Effector memory CD8-positive, alpha-beta T cell (primary cell): ENCODE data around the gene THAP7.
"Not testable (repeated sequence)": the region's sequence is repeated elsewhere in the genome, so short reads cannot be mapped to it uniquely, and the experiment has no call there.

ENCODE experiments used
- ATAC-seq: fragments of 150-1000 bp; cut with Tn5 transposase; replicated peaks from 2 replicates; pipeline ENCODE4 v1.10.0; 2021; ENCODE audit warnings: mild to moderate bottlenecking, moderate library complexity
- DNase-seq, 3 experiments: peaks; one replicate each; pipeline ENCODE4 v3.0.0; 2021
- H3K27ac Mint-ChIP-seq, 2 donors: one replicate each; pipeline ENCODE4 v1.8.0; 2022; ENCODE audit warnings: mild to moderate bottlenecking in 2 of 2, mixed read lengths in 2 of 2, moderate library complexity in 2 of 2
- H3K27me3 Mint-ChIP-seq, 2 donors: one replicate each; pipeline ENCODE4 v1.8.0; 2022; ENCODE audit warnings: mixed read lengths in 2 of 2
- H3K36me3 Mint-ChIP-seq: one replicate; pipeline ENCODE4 v1.8.0; 2022; ENCODE audit warnings: mild to moderate bottlenecking, moderate library complexity, mixed read lengths; ENCODE audit not compliant: insufficient read depth
- H3K4me1 Mint-ChIP-seq, 2 donors: one replicate each; pipeline ENCODE4 v1.8.0; 2022; ENCODE audit warnings: low read depth in 2 of 2, mixed read lengths in 2 of 2
- H3K4me3 Mint-ChIP-seq, 2 donors: one replicate each; pipeline ENCODE4 v1.8.0; 2022; ENCODE audit warnings: mild to moderate bottlenecking in 2 of 2, mixed read lengths in 2 of 2, moderate library complexity in 2 of 2
- H3K9me3 Mint-ChIP-seq, 2 donors: one replicate each; pipeline ENCODE4 v1.8.0; 2022; ENCODE audit warnings: mixed read lengths in 2 of 2
- total RNA-seq, 9 experiments: gene quantifications; one replicate each; lab custom pipeline; 2026; lab: John Stamatoyannopoulos, UW

The THAP7 gene, protein sequence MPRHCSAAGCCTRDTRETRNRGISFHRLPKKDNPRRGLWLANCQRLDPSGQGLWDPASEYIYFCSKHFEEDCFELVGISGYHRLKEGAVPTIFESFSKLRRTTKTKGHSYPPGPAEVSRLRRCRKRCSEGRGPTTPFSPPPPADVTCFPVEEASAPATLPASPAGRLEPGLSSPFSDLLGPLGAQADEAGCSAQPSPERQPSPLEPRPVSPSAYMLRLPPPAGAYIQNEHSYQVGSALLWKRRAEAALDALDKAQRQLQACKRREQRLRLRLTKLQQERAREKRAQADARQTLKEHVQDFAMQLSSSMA
- total RNA-seq, result 37.0 to 67.4 (median 41.6) reads per million in 9 experiments

DNA sequence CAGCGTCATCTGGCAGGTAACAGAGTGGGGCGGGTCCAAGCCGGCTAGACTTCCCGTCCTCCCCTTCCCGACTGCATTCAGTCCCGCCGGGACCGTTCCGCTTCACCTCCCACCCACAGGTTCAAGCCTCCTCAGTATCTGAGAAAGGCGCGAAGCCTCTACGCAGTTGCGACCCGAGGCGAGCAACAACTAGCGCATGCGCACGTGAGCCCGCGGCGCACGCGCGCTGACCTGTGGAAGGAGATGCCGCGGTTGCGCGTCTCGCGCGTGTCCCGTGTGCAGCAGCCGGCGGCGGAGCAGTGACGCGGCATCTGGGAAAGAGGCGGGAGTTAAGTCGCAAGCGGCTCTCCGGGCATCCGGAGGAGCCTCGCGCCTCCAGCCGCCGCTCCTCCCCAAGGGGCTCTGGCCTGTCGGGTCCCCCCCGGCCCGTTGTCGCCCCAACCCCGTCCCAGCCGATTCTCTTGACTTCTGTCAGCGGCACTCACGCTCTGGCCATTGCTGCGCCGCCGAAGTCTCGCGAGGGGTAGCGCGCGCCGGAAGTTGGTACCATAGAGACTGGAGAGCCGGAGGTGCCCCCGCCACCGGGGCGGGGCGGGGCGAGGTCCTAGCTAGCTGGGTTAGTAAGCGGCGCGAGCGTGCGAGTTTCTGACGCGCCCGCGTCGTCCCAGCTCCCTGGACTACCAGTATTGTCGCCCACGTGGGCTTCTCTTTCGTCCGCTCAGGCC, at the start of gene THAP7:
TSS of gene THAP7 (minus strand) at position 518 of the 725 bp plus-strand sequence. CDS start at position 311, 207 bp downstream.
- peak; percentile 94 to 96 (median 96) for DNase-seq
- Mint-ChIP-seq H3K27me3 (no peaks in the 10 kb centered on the region), H3K36me3 (peaks cover 51% of the 10 kb centered on the region)

GRCh38 chr22:21051145-21051830, 49.4 kb upstream of the THAP7 start:
- no peak for ATAC-seq
- H3K9me3 Mint-ChIP-seq, result no peaks in the 10 kb centered on the region
- H3K27me3 Mint-ChIP-seq, result peaks cover 0 to 37% of the 10 kb centered on the region in 2 donors
- peak overlapping the region; percentile 18 to 27 for H3K27ac Mint-ChIP-seq
- H3K4me3 Mint-ChIP-seq, result no peak overlapping the region
- peaks cover 10% of the 10 kb centered on the region in 2 donors for H3K4me1 Mint-ChIP-seq
- no peaks in the 10 kb centered on the region for H3K36me3 Mint-ChIP-seq
- no peak for DNase-seq

More for the DNA sequence above, at the start of gene THAP7:
- Mint-ChIP-seq H3K4me3 (peak within 1 kb of the TSS; percentile 93 to 97), H3K4me1 (peaks cover 22 to 27% of the 10 kb centered on the region in 2 donors), H3K9me3 (no peaks in the 10 kb centered on the region), H3K27ac (peak within 1 kb of the TSS; percentile 99 to 100)
- ATAC-seq, result peak; percentile 88

DNA sequence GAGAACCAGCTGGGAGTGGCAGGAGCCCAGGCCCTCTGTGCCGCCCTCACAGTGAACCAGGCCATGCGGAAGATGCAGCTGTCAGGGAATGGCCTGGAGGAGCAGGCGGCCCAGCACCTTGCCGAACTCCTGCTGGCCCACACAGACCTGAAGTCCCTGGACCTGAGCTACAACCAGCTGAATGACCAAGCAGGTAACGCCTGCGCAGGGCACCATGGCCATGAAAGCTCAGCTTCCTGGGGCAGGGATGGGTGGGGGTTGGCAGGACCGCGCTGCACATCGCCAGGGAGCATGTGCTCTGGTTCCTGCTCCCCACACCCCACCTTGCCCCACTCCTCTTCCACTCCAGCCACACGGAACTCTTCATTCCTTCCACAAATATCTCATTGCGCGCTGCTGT, 47.0 kb upstream of the THAP7 start:
- DNase-seq, H3K9me3 Mint-ChIP-seq, ATAC-seq: not testable (repeated sequence)

GRCh38 chr22:21048448-21048847, 46.5 kb upstream of the THAP7 start:
- DNase-seq, ATAC-seq, H3K36me3 Mint-ChIP-seq, H3K4me3 Mint-ChIP-seq, H3K9me3 Mint-ChIP-seq, H3K27ac Mint-ChIP-seq: not testable (repeated sequence)
- peaks cover 18 to 24% of the 10 kb centered on the region in 2 donors for H3K4me1 Mint-ChIP-seq
- H3K27me3 Mint-ChIP-seq, result peaks cover 8 to 32% of the 10 kb centered on the region in 2 donors

More for the DNA sequence above, 47.0 kb upstream of the THAP7 start:
- H3K4me3 Mint-ChIP-seq, H3K27ac Mint-ChIP-seq, H3K36me3 Mint-ChIP-seq: not testable (repeated sequence)
- peaks cover 14 to 19% of the 10 kb centered on the region in 2 donors for H3K4me1 Mint-ChIP-seq
- peaks cover 7 to 32% of the 10 kb centered on the region in 2 donors for H3K27me3 Mint-ChIP-seq

DNA sequence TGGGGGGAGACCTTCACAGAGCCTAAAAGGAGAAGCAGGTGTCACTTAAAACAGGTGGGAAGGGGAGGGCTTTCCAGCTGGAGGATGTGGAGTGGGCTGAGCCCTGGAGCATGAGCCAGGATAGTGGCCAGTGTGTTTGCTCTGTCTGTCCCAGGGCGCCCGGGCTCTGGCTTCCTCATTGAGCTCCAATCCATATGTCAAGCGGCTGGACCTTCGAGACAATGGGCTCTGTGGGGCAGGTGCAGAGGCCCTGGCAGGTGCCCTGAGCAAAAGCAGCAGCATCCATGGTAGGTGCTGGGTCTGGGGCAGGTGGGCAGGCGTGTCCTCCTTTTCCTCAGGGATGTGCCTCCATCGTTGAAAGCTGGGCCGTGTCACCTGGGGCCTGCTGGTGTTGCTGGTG, 45.8 kb upstream of the THAP7 start:
- peak overlapping the region in 1 of 2 donors; percentile 10 for H3K27ac Mint-ChIP-seq
- no peaks in the 10 kb centered on the region for H3K9me3 Mint-ChIP-seq
- no peak overlapping the region for H3K4me3 Mint-ChIP-seq
- DNase-seq, result no peak
- H3K36me3 Mint-ChIP-seq, result peaks cover 6% of the 10 kb centered on the region
- H3K4me1 Mint-ChIP-seq, result peaks cover 25 to 28% of the 10 kb centered on the region in 2 donors
- peaks cover 16 to 32% of the 10 kb centered on the region in 2 donors for H3K27me3 Mint-ChIP-seq
- no peak for ATAC-seq

- Mint-ChIP-seq H3K36me3 (peaks cover 6% of the 10 kb centered on the region), H3K9me3 (no peaks in the 10 kb centered on the region), H3K4me1 (peaks cover 25 to 28% of the 10 kb centered on the region in 2 donors), H3K27me3 (peaks cover 18 to 37% of the 10 kb centered on the region in 2 donors), H3K27ac (peak overlapping the region in 1 of 2 donors; percentile 10), H3K4me3 (no peak overlapping the region)
- ATAC-seq, result no peak
- DNase-seq, result no peak
These were observed 45.2 kb upstream of the THAP7 start for GRCh38 chr22:21047035-21047661.

DNA sequence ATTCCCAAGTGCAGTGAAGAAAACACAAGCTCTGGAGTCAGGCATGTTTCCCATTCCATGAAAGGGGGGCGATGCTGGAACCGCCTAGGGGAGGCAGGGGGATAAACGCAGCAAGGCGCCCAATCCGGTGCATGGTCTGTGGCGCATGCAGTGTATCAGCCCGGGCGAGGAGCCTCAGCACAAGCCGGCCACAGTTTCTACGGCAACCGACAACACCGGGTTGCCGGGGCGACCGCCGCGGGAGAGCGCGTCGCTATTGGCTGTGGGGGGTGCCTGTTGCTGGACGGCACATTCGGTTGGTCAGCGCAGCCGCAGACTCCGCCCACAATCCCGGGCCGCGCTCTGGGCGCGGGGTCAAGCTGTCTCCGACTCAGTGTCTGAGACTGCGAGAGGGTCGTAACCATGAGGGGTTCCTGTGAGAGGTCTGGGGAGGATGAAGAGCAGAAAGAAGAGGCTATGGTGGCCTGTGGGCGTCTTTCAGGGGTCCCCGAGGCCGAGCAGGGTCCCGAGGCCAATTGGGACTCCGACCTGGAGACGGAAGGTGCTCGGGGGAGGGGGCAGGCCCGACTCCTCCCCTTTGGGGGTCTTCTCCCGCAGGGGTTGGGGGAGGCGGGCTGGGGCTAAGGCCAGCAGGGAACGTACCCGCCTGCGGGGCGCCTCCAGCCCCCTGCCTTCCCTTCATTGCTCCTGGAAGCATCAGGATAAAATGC, 43.8 kb upstream of the THAP7 start, which contains the start of gene LRRC74B:
TSS of gene LRRC74B (plus strand) at position 362 of the 710 bp plus-strand sequence. CDS start at position 403, 41 bp downstream.
- peak within 1 kb of the TSS; percentile 93 to 95 for H3K27ac Mint-ChIP-seq
- no peaks in the 10 kb centered on the region for H3K9me3 Mint-ChIP-seq
- DNase-seq (peak; percentile 56 to 62 (median 60)), ATAC-seq (peak; percentile 96)
- H3K4me1 Mint-ChIP-seq, result peaks cover 24 to 25% of the 10 kb centered on the region in 2 donors
- peak within 1 kb of the TSS; percentile 60 to 80 for H3K4me3 Mint-ChIP-seq
- peaks cover 18 to 40% of the 10 kb centered on the region in 2 donors for H3K27me3 Mint-ChIP-seq
- H3K36me3 Mint-ChIP-seq, result peaks cover 6% of the 10 kb centered on the region

DNA sequence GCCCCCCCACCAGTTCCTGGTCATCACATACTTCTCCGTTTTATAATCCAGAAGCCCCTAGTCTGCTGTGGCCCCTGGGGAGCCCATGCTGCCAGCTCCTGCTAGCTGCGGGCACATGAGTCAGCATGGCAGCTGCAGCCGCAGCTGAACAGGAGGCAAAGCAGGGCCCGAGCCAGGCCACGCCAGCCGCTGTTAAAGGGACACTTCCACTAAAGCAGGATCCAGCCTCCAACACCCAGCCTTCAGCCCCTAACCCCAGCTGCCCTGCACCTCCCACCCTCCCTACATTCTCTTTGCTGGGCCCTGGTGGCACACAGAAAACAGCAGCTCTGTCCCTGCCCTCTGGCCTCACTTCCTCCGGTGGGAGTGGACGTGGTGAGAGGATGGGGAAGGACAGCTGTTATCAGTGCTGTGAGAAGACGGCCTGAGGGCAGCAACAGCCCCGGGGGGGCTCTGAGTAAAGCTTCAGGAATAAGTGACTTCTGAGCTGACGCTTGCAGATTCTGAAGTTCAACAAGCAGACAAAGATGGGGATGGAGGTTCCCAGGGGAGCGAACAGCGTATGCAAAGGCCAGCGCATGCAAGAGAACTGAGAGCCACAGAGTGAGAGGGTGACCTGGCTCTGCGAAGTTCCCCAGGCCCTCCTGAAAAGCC, 43.1 kb upstream of the THAP7 start:
- DNase-seq (no peak), ATAC-seq (peak; percentile 25)

GRCh38 chr22:21043860-21044535, 42.1 kb upstream of the THAP7 start:
- ATAC-seq, result no peak
- no peak for DNase-seq
- H3K4me3 Mint-ChIP-seq, result no peak overlapping the region
- no peaks in the 10 kb centered on the region for H3K9me3 Mint-ChIP-seq
- H3K27me3 Mint-ChIP-seq, result peaks cover 18 to 41% of the 10 kb centered on the region in 2 donors
- H3K4me1 Mint-ChIP-seq, result peaks cover 24 to 25% of the 10 kb centered on the region in 2 donors
- H3K36me3 Mint-ChIP-seq, result peaks cover 6% of the 10 kb centered on the region
- peak overlapping the region in 1 of 2 donors; percentile 93 for H3K27ac Mint-ChIP-seq

More for the DNA sequence above, 43.1 kb upstream of the THAP7 start:
- H3K9me3 Mint-ChIP-seq, result no peaks in the 10 kb centered on the region
- peaks cover 18 to 40% of the 10 kb centered on the region in 2 donors for H3K27me3 Mint-ChIP-seq
- peaks cover 6% of the 10 kb centered on the region for H3K36me3 Mint-ChIP-seq
- peaks cover 24 to 25% of the 10 kb centered on the region in 2 donors for H3K4me1 Mint-ChIP-seq
- H3K27ac Mint-ChIP-seq, result peak overlapping the region; percentile 93 to 95
- peak overlapping the region; percentile 60 to 80 for H3K4me3 Mint-ChIP-seq

DNA sequence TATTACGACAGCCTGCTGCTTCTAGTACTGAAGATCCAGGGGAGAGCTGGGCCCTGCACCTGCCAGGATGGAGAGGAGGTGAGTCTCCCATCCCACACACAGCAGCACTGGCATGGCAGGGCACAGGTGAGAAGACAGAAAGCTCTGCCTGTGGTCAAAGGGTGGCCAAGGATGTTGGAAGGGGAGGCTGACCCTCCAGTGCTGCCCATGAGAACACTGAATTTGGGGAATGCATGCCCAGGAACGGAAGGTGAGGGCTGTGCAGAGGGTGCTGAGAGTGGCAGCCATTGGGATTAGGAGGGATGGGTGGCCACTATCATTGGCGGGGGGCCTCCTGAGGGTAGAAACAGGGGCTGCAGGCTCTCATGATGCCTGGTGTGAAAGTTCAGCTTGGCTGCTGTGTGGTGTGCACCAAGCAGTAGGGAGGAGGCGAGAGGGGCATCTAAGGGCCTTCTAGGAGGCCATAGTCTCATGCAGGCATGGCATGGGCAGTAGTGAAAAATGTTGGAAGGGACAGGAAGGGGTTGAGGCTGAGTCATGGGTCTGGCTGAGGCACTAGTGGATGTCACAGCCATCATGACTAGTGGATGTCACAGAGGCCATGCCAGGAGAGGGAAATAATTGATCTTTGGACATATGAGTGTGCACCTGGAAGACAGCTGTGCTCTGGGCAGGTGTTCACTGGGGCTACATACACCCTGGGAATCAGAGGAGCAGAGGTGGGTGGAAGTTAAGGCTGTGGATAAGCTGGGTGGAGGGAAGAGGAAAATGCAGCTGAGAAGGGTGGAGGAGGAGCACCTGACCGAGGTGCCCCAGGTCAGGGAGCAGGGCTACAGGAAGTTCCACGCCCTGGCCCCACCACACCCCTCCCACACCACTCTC, 41.3 kb upstream of the THAP7 start:
- Mint-ChIP-seq H3K36me3 (peaks cover 6% of the 10 kb centered on the region), H3K9me3 (no peaks in the 10 kb centered on the region), H3K27ac (no peak overlapping the region), H3K4me1 (peaks cover 24 to 25% of the 10 kb centered on the region in 2 donors), H3K4me3 (peak overlapping the region in 1 of 2 donors; percentile 9), H3K27me3 (peaks cover 18 to 49% of the 10 kb centered on the region in 2 donors)
- ATAC-seq, result no peak
- no peak for DNase-seq

DNA sequence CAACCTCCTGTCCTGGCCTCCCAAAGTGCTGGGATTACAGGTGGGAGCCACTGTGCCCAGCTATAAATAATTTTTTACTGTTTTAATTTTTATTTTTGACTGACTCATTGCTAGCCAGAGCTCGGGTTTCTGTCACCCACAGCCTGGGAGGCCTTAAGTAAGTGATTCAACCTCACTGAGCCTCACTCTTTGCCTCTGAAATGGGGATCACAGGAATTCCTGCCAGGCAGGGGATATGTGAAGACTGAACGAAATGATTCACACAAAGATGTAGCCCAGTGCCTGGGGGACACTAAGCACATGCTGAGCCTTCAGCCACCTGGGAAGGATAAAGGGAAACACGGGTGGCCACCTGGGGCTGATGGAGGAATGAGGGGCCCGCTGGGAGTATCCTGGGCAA, 40.0 kb upstream of the THAP7 start:
- no peak overlapping the region for H3K27ac Mint-ChIP-seq
- no peak overlapping the region for H3K4me3 Mint-ChIP-seq
- DNase-seq, result no peak
- peaks cover 6% of the 10 kb centered on the region for H3K36me3 Mint-ChIP-seq
- H3K9me3 Mint-ChIP-seq, result no peaks in the 10 kb centered on the region
- peaks cover 24 to 57% of the 10 kb centered on the region in 2 donors for H3K27me3 Mint-ChIP-seq
- peaks cover 24 to 25% of the 10 kb centered on the region in 2 donors for H3K4me1 Mint-ChIP-seq
- ATAC-seq, result no peak
